Fibroblast of lung (primary cell): ENCODE results near the gene MAMLD1. TPM values are rescaled to one million over a fixed set of nuclear protein-coding genes. Genes with fewer than 3 reads are reported as not detected.
"Not testable (repeated sequence)": the region's sequence is repeated elsewhere in the genome, so short reads cannot be mapped to it uniquely, and the experiment has no call there.

ENCODE experiments used
- DNase-seq, 2 donors: peaks; one replicate each; pipeline versions ENCODE4 v3.0.0 to v3.0.0-alpha.2; 2010; ENCODE audit warnings: low read depth in 2 of 2
- H2AFZ ChIP-seq: 2 replicates; pipeline ENCODE4 v1.5.1; 2012; ENCODE audit warnings: low read length, control low read depth, inconsistent platforms
- H3K27ac ChIP-seq: 2 replicates; pipeline ENCODE4 v1.5.1; 2011; ENCODE audit warnings: low read length, control low read depth; ENCODE audit not compliant: insufficient read depth
- H3K27me3 ChIP-seq: 2 replicates; pipeline ENCODE4 v1.5.1; 2011; ENCODE audit warnings: mild to moderate bottlenecking, low read length; ENCODE audit not compliant: control insufficient read depth, insufficient read depth
- H3K36me3 ChIP-seq: 2 replicates; pipeline ENCODE4 v1.5.1; 2011; ENCODE audit warnings: low read length; ENCODE audit not compliant: control insufficient read depth, insufficient read depth
- H3K4me1 ChIP-seq: 2 replicates; pipeline ENCODE4 v1.5.1; 2011; ENCODE audit warnings: low read length; ENCODE audit not compliant: control insufficient read depth, insufficient read depth; ENCODE audit errors: extremely low read depth
- H3K4me2 ChIP-seq: 2 replicates; pipeline ENCODE4 v1.5.1; 2011; ENCODE audit warnings: low read length, control low read depth; ENCODE audit not compliant: insufficient read depth; ENCODE audit errors: extremely low read depth
- H3K4me3 ChIP-seq, 4 experiments: fragments of 200-600 bp in 1 of 4; sonication (generic) in 1 of 4; replicated peaks in 1 of 4; 2 replicates each; pipeline ENCODE4 v1.5.1; 2011 to 2016; ENCODE audit warnings: low read length in 4 of 4, low read depth in 3 of 4, mild to moderate bottlenecking in 3 of 4, control low read depth in 2 of 4, inconsistent platforms in 1 of 4, mixed read lengths in 1 of 4; ENCODE audit not compliant: insufficient read depth in 1 of 4; ENCODE audit errors: control extremely low read depth in 1 of 4
- H3K79me2 ChIP-seq: 2 replicates; pipeline ENCODE4 v1.5.1; 2012; ENCODE audit warnings: mild to moderate bottlenecking, low read length, inconsistent platforms; ENCODE audit not compliant: control insufficient read depth, insufficient read depth
- H3K9ac ChIP-seq: 2 replicates; pipeline ENCODE4 v1.5.1; 2011; ENCODE audit warnings: mild to moderate bottlenecking, low read length, control low read depth; ENCODE audit not compliant: insufficient read depth
- H3K9me3 ChIP-seq: 2 replicates; pipeline ENCODE4 v1.5.1; 2012; ENCODE audit warnings: low read depth, low read length; ENCODE audit not compliant: control insufficient read depth, insufficient read depth
- H4K20me1 ChIP-seq: 2 replicates; pipeline ENCODE4 v1.5.1; 2011; ENCODE audit warnings: low read length; ENCODE audit not compliant: control insufficient read depth, insufficient read depth; ENCODE audit errors: extremely low read depth
- EZH2 ChIP-seq: IDR thresholded peaks from 2 replicates; pipeline ENCODE4 v1.5.1; 2012; ENCODE audit warnings: low read length, control low read depth, mild to moderate bottlenecking; ENCODE audit errors: missing control alignments
- polyA plus RNA-seq, 2 donors: library from polyadenylated mRNA; depleted of rRNA in 1 of 2; stranded (reverse) in 1 of 2; unstranded in 1 of 2; fragments of >200 nt; gene quantifications; 2 replicates each; pipeline ENCODE4 v1.2.1, GENCODE V29; 2011 to 2012; ENCODE audit warnings: missing spikeins in 1 of 2
- total RNA-seq: library from RNA; depleted of rRNA; stranded (reverse); fragments of >200 nt; gene quantifications from 2 replicates; pipeline ENCODE4 v1.2.1, GENCODE V29; 2014
- TF ChIP-seq, protein P1 (sequence below), 2 donors: IDR thresholded peaks in 1 of 2; conservative IDR thresholded peaks in 1 of 2; 1 replicate in 1 of 2; 2 replicates in 1 of 2; pipeline ENCODE4 v1.5.1; 2011 to 2012; ENCODE audit warnings: low read length in 2 of 2, control low read depth in 1 of 2, inconsistent platforms in 1 of 2, low read depth in 1 of 2, mild to moderate bottlenecking in 1 of 2

Gene MAMLD1
- total and polyA plus RNA-seq, 2 donors (not counting 1 experiment from before 2014, with no cell fraction given) = 3.6 to 15.5 TPM

DNA sequence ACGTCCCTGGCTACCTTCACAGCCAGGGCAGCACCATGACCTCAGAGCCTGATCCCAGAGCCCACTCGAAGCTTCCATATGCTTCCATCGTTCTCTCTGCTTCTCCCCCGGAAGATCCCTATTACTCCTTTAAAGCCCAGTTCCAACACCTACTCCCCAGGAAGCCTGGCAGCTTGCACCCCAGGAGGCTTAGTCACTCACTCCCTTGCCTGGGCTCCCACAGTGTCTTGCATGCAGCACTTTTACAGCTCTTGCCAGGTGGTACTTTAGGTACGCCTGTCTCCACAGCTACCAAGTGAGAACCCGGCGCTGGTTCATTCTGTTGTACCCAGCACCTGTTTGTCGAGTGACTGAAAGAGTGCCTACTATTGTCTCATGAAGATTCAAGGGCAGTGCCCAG, 24.5 kb upstream of the MAMLD1 start:
- H3K27me3 ChIP-seq = no peaks in the 10 kb centered on the region
- no peak overlapping the region for H3K9ac ChIP-seq
- no peak for DNase-seq
- H3K4me2 ChIP-seq = no peak overlapping the region
- no peaks in the 10 kb centered on the region for H4K20me1 ChIP-seq
- no peak overlapping the region for H3K4me3 ChIP-seq
- no peaks in the 10 kb centered on the region for H3K4me1 ChIP-seq
- no peak overlapping the region for H3K27ac ChIP-seq
- no peaks in the 10 kb centered on the region for H3K79me2 ChIP-seq
- H3K9me3 ChIP-seq = no peaks in the 10 kb centered on the region
- H3K36me3 ChIP-seq = no peaks in the 10 kb centered on the region
- no peak for TF ChIP-seq EZH2
- TF ChIP-seq, protein P1, sequence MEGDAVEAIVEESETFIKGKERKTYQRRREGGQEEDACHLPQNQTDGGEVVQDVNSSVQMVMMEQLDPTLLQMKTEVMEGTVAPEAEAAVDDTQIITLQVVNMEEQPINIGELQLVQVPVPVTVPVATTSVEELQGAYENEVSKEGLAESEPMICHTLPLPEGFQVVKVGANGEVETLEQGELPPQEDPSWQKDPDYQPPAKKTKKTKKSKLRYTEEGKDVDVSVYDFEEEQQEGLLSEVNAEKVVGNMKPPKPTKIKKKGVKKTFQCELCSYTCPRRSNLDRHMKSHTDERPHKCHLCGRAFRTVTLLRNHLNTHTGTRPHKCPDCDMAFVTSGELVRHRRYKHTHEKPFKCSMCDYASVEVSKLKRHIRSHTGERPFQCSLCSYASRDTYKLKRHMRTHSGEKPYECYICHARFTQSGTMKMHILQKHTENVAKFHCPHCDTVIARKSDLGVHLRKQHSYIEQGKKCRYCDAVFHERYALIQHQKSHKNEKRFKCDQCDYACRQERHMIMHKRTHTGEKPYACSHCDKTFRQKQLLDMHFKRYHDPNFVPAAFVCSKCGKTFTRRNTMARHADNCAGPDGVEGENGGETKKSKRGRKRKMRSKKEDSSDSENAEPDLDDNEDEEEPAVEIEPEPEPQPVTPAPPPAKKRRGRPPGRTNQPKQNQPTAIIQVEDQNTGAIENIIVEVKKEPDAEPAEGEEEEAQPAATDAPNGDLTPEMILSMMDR (conservative IDR thresholded peaks at IDR 0.05 in 1 of 2, IDR thresholded peaks at IDR 0.05 in 1 of 2; ENCODE audit: low read depth in 1 of 2, low read length in 2 of 2) = no peak
- H2AFZ ChIP-seq = no peak overlapping the region

DNA sequence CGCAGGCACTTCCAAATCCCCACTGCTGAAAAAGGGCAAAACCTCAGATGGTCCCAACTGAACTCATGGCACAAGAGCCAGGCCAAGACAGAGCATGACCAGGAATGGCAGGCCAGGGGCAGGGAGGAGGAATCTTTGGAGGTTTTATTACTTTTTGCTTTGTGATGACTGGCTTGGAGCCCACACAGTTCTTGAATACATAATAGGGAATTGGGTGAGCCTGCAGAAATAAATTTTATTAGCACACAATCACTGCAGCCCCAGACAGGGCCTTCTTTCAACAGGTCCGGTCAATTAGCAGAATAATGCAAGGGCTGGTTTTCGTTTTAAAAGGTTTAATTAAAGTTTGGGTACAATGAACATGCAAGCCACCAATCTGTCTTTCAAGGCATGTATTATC, 23.4 kb upstream of the MAMLD1 start:
- no peak for DNase-seq
- Histone ChIP-seq H3K27me3 (no peaks in the 10 kb centered on the region), H4K20me1 (no peaks in the 10 kb centered on the region), H3K79me2 (no peaks in the 10 kb centered on the region), H3K4me2 (no peak overlapping the region), H3K4me1 (no peaks in the 10 kb centered on the region), H3K27ac (no peak overlapping the region), H3K4me3 (no peak overlapping the region), H2AFZ (no peak overlapping the region), H3K9ac (no peak overlapping the region), H3K9me3 (no peaks in the 10 kb centered on the region), H3K36me3 (no peaks in the 10 kb centered on the region)
- TF ChIP-seq, protein P1 (conservative IDR thresholded peaks at IDR 0.05 in 1 of 2, IDR thresholded peaks at IDR 0.05 in 1 of 2; ENCODE audit: low read depth in 1 of 2, low read length in 2 of 2) = no peak
- no peak for TF ChIP-seq EZH2

DNA sequence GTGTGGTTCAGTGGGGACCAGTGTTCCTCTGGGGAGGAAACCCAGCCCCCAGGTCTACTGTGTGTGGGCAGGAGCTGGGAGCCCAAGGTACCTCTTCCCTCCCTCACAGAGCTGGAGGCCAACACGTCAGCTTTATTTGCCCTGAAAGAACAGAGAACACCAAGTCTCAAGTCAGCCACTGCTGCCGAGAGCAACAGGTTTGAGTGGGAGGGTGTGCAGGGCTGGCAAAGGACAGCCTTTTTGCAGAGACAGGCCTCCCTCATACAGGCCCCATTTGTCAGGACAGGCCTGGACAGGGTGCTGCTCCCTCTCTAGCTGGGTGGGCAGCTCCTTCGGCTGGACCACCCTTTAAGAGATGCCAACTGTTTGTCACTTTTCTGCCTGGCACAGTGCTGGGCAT, 22.8 kb upstream of the MAMLD1 start:
- not testable (repeated sequence) for H3K27me3 ChIP-seq, H3K4me1 ChIP-seq, H3K79me2 ChIP-seq, H3K27ac ChIP-seq, H3K4me3 ChIP-seq, H4K20me1 ChIP-seq, H3K36me3 ChIP-seq, DNase-seq, H3K9ac ChIP-seq, H2AFZ ChIP-seq, H3K9me3 ChIP-seq, H3K4me2 ChIP-seq
